HepG2 (cell line): ENCODE measurements around the gene LRPPRC. TPM values are rescaled to one million over a fixed set of nuclear protein-coding genes. Genes with fewer than 3 reads are reported as not detected.

Source experiments
- ASH2L ChIP-seq: fragments of 300-600, 200-600 bp; sonication (generic); IDR thresholded peaks from 2 replicates; pipeline ENCODE4 v1.7.0; 2017; ENCODE audit warnings: low read depth, mild to moderate bottlenecking, moderate library complexity, mixed read lengths, low read length; ENCODE audit not compliant: insufficient read length
- ATF5 ChIP-seq: sonication (generic); formaldehyde crosslinking; IDR thresholded peaks from 2 replicates; pipeline ENCODE4 v1.4.0; 2020; ENCODE audit warnings: mild to moderate bottlenecking, low read depth, missing genetic modification reagents
- DNMT3B ChIP-seq: conservative IDR thresholded peaks from 2 replicates; pipeline ENCODE4 v1.6.1; 2016; ENCODE audit warnings: missing biosample characterization, control low read depth
- FOXP4 ChIP-seq: sonication (generic); formaldehyde crosslinking; IDR thresholded peaks from 2 replicates; pipeline ENCODE4 v1.4.0; 2020; ENCODE audit warnings: missing genetic modification reagents
- GATAD1 ChIP-seq: IDR thresholded peaks from 2 replicates; pipeline ENCODE4 v1.6.1; 2016; ENCODE audit warnings: missing genetic modification reagents, missing compliant biosample characterization
- PHF5A ChIP-seq: IDR thresholded peaks from one replicate; pipeline ENCODE4 v1.6.1; 2018; ENCODE audit warnings: low read depth, missing genetic modification reagents; ENCODE audit not compliant: unreplicated experiment
- RERE ChIP-seq: IDR thresholded peaks from 2 replicates; pipeline ENCODE4 v1.6.1; 2016; ENCODE audit warnings: low read depth, missing genetic modification reagents, missing compliant biosample characterization
- RNF2 ChIP-seq: fragments of 450-650 bp; conservative IDR thresholded peaks from 2 replicates; pipeline ENCODE4 v1.6.1; 2016; ENCODE audit warnings: low read depth
- SAFB2 ChIP-seq: sonication (generic); formaldehyde crosslinking; IDR thresholded peaks from 2 replicates; pipeline ENCODE4 v1.5.1; 2020; ENCODE audit warnings: missing genetic modification reagents, low read depth, mild to moderate bottlenecking, borderline replicate concordance
- SSRP1 ChIP-seq: IDR thresholded peaks from 2 replicates; pipeline ENCODE4 v1.6.1; 2016; ENCODE audit warnings: control low read depth
- TBP ChIP-seq: sonication (generic); formaldehyde crosslinking; IDR thresholded peaks from 2 replicates; pipeline ENCODE4 v1.5.0; 2020; ENCODE audit warnings: missing genetic modification reagents
- THAP8 ChIP-seq: sonication (generic); formaldehyde crosslinking; IDR thresholded peaks from 2 replicates; pipeline ENCODE4 v1.5.1; 2020; ENCODE audit warnings: missing genetic modification reagents, mild to moderate bottlenecking, borderline replicate concordance
- XBP1 ChIP-seq: sonication (generic); formaldehyde crosslinking; IDR thresholded peaks from 2 replicates; pipeline ENCODE4 v1.5.0; 2020; ENCODE audit warnings: missing genetic modification reagents
- ZNF580 ChIP-seq: IDR thresholded peaks from 2 replicates; pipeline ENCODE4 v1.6.1; 2016; ENCODE audit warnings: low read depth, borderline replicate concordance
- ZNF644 ChIP-seq: IDR thresholded peaks from 2 replicates; pipeline ENCODE4 v1.6.1; 2016; ENCODE audit warnings: low read depth
- ZNF776 ChIP-seq: sonication (generic); formaldehyde crosslinking; IDR thresholded peaks from 2 replicates; pipeline ENCODE4 v1.4.0; 2020; ENCODE audit warnings: mild to moderate bottlenecking, missing genetic modification reagents
- ZNF792 ChIP-seq: IDR thresholded peaks from 2 replicates; pipeline ENCODE4 v1.6.1; 2016
- ZNF841 ChIP-seq: sonication (generic); formaldehyde crosslinking; IDR thresholded peaks from 2 replicates; pipeline ENCODE4 v1.8.1; 2023; ENCODE audit warnings: missing genetic modification reagents, borderline replicate concordance
- polyA plus RNA-seq, 8 experiments: library from polyadenylated mRNA; depleted of rRNA in 3 of 8; stranded (reverse) in 7 of 8; unstranded in 1 of 8; fragments of >200 nt; fragmentation: Illumina TruSeq in 4 of 8; extraction: Trizol in 4 of 8; gene quantifications; 2 replicates each; pipeline versions ENCODE4 v1.2.1 to v1.2.3, GENCODE V29; 2011 to 2016; ENCODE audit warnings: low read depth in 4 of 8, missing spikeins in 1 of 8, mixed read lengths in 1 of 8; ENCODE audit not compliant: insufficient read depth in 1 of 8
- total RNA-seq, 5 experiments: library from RNA; depleted of rRNA; stranded (reverse); fragments of >200 nt; fragmentation: Illumina TruSeq; extraction: Trizol; gene quantifications; 2 replicates each; pipeline ENCODE4 v1.2.3, GENCODE V29; 2016; ENCODE audit warnings: low read depth in 1 of 5

LRPPRC gene
- total and polyA plus RNA-seq, 2 of the 13 experiments (the other 11 are each of a cell fraction or from before 2014, with no cell fraction given) = 117 to 167 TPM

GRCh38 chr2:43995733-43996533 is at the start of gene LRPPRC (continued):
- TF ChIP-seq RERE (CRISPR knock-in tag) (no peak), ASH2L (peak; percentile 98), SSRP1 (CRISPR knock-in tag) (no peak), PHF5A (CRISPR knock-in tag) (no peak), THAP8 (CRISPR knock-in tag) (no peak; the same call in 1 of the 2 replicates), FOXP4 (peak; percentile 69), XBP1 (no peak), ZNF792 (CRISPR knock-in tag) (peak; percentile 36; the same call in 1 of the 2 replicates), ZNF580 (CRISPR knock-in tag) (peak; percentile 80; the same call in 1 of the 2 replicates), TBP (no peak), ZNF776 (CRISPR knock-in tag) (no peak; the same call in 1 of the 2 replicates), DNMT3B (CRISPR knock-in tag) (peak; percentile 61; the same call in 1 of the 2 replicates), GATAD1 (peak; percentile 92), ZNF644 (CRISPR knock-in tag) (peak; percentile 6; the same call in 1 of the 2 replicates), ZNF841 (CRISPR knock-in tag) (no peak), RNF2 (peak; percentile 71), ATF5 (no peak), SAFB2 (CRISPR knock-in tag) (no peak; the same call in 1 of the 2 replicates)
